ENCODE results near the gene KLHL1. TPM values are rescaled to one million over a fixed set of nuclear protein-coding genes. Genes with fewer than 3 reads are reported as not detected.

Gene KLHL1
- polyA plus RNA-seq, 2 donors, result not detected

GRCh38 chr13:69921156-69921555 lies 187.1 kb downstream of the KLHL1 start:
- WGBS, 2 donors, result 17 to 26% methylated on average over 2 of the region's 2 CpGs
- Histone ChIP-seq H3K4me1 (ENCODE audit: control insufficient read depth in 2 of 2, insufficient read depth in 2 of 2, low read length in 1 of 2) (no peaks in the 10 kb centered on the region), H3K9me3 (ENCODE audit: control insufficient read depth in 2 of 2, insufficient read depth in 1 of 2, low read depth in 1 of 2, low read length in 1 of 2) (peaks cover 0 to 5% of the 10 kb centered on the region in 2 donors), H3K36me3 (ENCODE audit: control insufficient read depth in 2 of 2, insufficient read depth in 2 of 2, low read length in 1 of 2) (no peaks in the 10 kb centered on the region), H3K27ac (ENCODE audit: low read depth in 2 of 2, low read length in 1 of 2) (no peak overlapping the region), H3K4me3 (ENCODE audit: low read depth in 1 of 2, low read length in 2 of 2) (no peak overlapping the region), H3K27me3 (ENCODE audit: control insufficient read depth in 1 of 2, insufficient read depth in 2 of 2, low read length in 2 of 2) (no peaks in the 10 kb centered on the region)

- Histone ChIP-seq H3K9me3 (ENCODE audit: control insufficient read depth in 2 of 2, insufficient read depth in 1 of 2, low read depth in 1 of 2, low read length in 1 of 2) (peaks cover 0 to 3% of the 10 kb centered on the region in 2 donors), H3K36me3 (ENCODE audit: control insufficient read depth in 2 of 2, insufficient read depth in 2 of 2, low read length in 1 of 2) (no peaks in the 10 kb centered on the region), H3K4me3 (ENCODE audit: low read depth in 1 of 2, low read length in 2 of 2) (no peak overlapping the region), H3K27me3 (ENCODE audit: control insufficient read depth in 1 of 2, insufficient read depth in 2 of 2, low read length in 2 of 2) (no peaks in the 10 kb centered on the region), H3K4me1 (ENCODE audit: control insufficient read depth in 2 of 2, insufficient read depth in 2 of 2, low read length in 1 of 2) (no peaks in the 10 kb centered on the region), H3K27ac (ENCODE audit: low read depth in 2 of 2, low read length in 1 of 2) (no peak overlapping the region)
- 33 to 44% methylated on average over 2 of the region's 2 CpGs for WGBS, 2 donors
Observed at GRCh38 chr13:69912630-69913029, 195.6 kb downstream of the KLHL1 start.

GRCh38 chr13:69910800-69911199 lies 197.5 kb downstream of the KLHL1 start:
- Histone ChIP-seq H3K36me3 (ENCODE audit: control insufficient read depth in 2 of 2, insufficient read depth in 2 of 2, low read length in 1 of 2) (no peaks in the 10 kb centered on the region), H3K27ac (ENCODE audit: low read depth in 2 of 2, low read length in 1 of 2) (no peak overlapping the region), H3K4me1 (ENCODE audit: control insufficient read depth in 2 of 2, insufficient read depth in 2 of 2, low read length in 1 of 2) (no peaks in the 10 kb centered on the region), H3K9me3 (ENCODE audit: control insufficient read depth in 2 of 2, insufficient read depth in 1 of 2, low read depth in 1 of 2, low read length in 1 of 2) (peaks cover 0 to 3% of the 10 kb centered on the region in 2 donors), H3K4me3 (ENCODE audit: low read depth in 1 of 2, low read length in 2 of 2) (no peak overlapping the region), H3K27me3 (ENCODE audit: control insufficient read depth in 1 of 2, insufficient read depth in 2 of 2, low read length in 2 of 2) (no peaks in the 10 kb centered on the region)

GRCh38 chr13:69904784-69905183 lies 203.5 kb downstream of the KLHL1 start:
- H3K4me3 ChIP-seq (ENCODE audit: low read depth in 1 of 2, low read length in 2 of 2), result no peak overlapping the region
- no peaks in the 10 kb centered on the region for H3K9me3 ChIP-seq (ENCODE audit: control insufficient read depth in 2 of 2, insufficient read depth in 1 of 2, low read depth in 1 of 2, low read length in 1 of 2)
- H3K4me1 ChIP-seq (ENCODE audit: control insufficient read depth in 2 of 2, insufficient read depth in 2 of 2, low read length in 1 of 2), result no peaks in the 10 kb centered on the region
- H3K27ac ChIP-seq (ENCODE audit: low read depth in 2 of 2, low read length in 1 of 2), result no peak overlapping the region
- no peaks in the 10 kb centered on the region for H3K27me3 ChIP-seq (ENCODE audit: control insufficient read depth in 1 of 2, insufficient read depth in 2 of 2, low read length in 2 of 2)
- H3K36me3 ChIP-seq (ENCODE audit: control insufficient read depth in 2 of 2, insufficient read depth in 2 of 2, low read length in 1 of 2), result no peaks in the 10 kb centered on the region

GRCh38 chr13:69903081-69903480 lies 205.2 kb downstream of the KLHL1 start:
- Histone ChIP-seq H3K4me3 (ENCODE audit: low read depth in 1 of 2, low read length in 2 of 2) (no peak overlapping the region), H3K27me3 (ENCODE audit: control insufficient read depth in 1 of 2, insufficient read depth in 2 of 2, low read length in 2 of 2) (no peaks in the 10 kb centered on the region), H3K9me3 (ENCODE audit: control insufficient read depth in 2 of 2, insufficient read depth in 1 of 2, low read depth in 1 of 2, low read length in 1 of 2) (peaks cover 0 to 2% of the 10 kb centered on the region in 2 donors), H3K36me3 (ENCODE audit: control insufficient read depth in 2 of 2, insufficient read depth in 2 of 2, low read length in 1 of 2) (no peaks in the 10 kb centered on the region), H3K27ac (ENCODE audit: low read depth in 2 of 2, low read length in 1 of 2) (no peak overlapping the region), H3K4me1 (ENCODE audit: control insufficient read depth in 2 of 2, insufficient read depth in 2 of 2, low read length in 1 of 2) (no peaks in the 10 kb centered on the region)
- 65 to 66% methylated on average over 2 of the region's 2 CpGs for WGBS, 2 donors

- no peaks in the 10 kb centered on the region for H3K36me3 ChIP-seq (ENCODE audit: control insufficient read depth in 2 of 2, insufficient read depth in 2 of 2, low read length in 1 of 2)
- no peak overlapping the region for H3K27ac ChIP-seq (ENCODE audit: low read depth in 2 of 2, low read length in 1 of 2)
- no peaks in the 10 kb centered on the region for H3K9me3 ChIP-seq (ENCODE audit: control insufficient read depth in 2 of 2, insufficient read depth in 1 of 2, low read depth in 1 of 2, low read length in 1 of 2)
- H3K4me1 ChIP-seq (ENCODE audit: control insufficient read depth in 2 of 2, insufficient read depth in 2 of 2, low read length in 1 of 2), result no peaks in the 10 kb centered on the region
- no peaks in the 10 kb centered on the region for H3K27me3 ChIP-seq (ENCODE audit: control insufficient read depth in 1 of 2, insufficient read depth in 2 of 2, low read length in 2 of 2)
- WGBS, 2 donors, result 57 to 72% methylated on average over 1 of the region's 1 CpG
- H3K4me3 ChIP-seq (ENCODE audit: low read depth in 1 of 2, low read length in 2 of 2), result no peak overlapping the region
Observed at GRCh38 chr13:69882451-69882850, 225.8 kb downstream of the KLHL1 start.

GRCh38 chr13:69879936-69880335 lies 228.3 kb downstream of the KLHL1 start:
- 66 to 78% methylated on average over 1 of the region's 1 CpG for WGBS, 2 donors
- Histone ChIP-seq H3K9me3 (ENCODE audit: control insufficient read depth in 2 of 2, insufficient read depth in 1 of 2, low read depth in 1 of 2, low read length in 1 of 2) (no peaks in the 10 kb centered on the region), H3K4me3 (ENCODE audit: low read depth in 1 of 2, low read length in 2 of 2) (no peak overlapping the region), H3K27ac (ENCODE audit: low read depth in 2 of 2, low read length in 1 of 2) (no peak overlapping the region), H3K36me3 (ENCODE audit: control insufficient read depth in 2 of 2, insufficient read depth in 2 of 2, low read length in 1 of 2) (no peaks in the 10 kb centered on the region), H3K4me1 (ENCODE audit: control insufficient read depth in 2 of 2, insufficient read depth in 2 of 2, low read length in 1 of 2) (no peaks in the 10 kb centered on the region), H3K27me3 (ENCODE audit: control insufficient read depth in 1 of 2, insufficient read depth in 2 of 2, low read length in 2 of 2) (no peaks in the 10 kb centered on the region)

GRCh38 chr13:69872321-69873047 lies 235.8 kb downstream of the KLHL1 start:
- no peak overlapping the region for H3K27ac ChIP-seq (ENCODE audit: low read depth in 2 of 2, low read length in 1 of 2)
- no peak overlapping the region for H3K4me3 ChIP-seq (ENCODE audit: low read depth in 1 of 2, low read length in 2 of 2)
- H3K4me1 ChIP-seq (ENCODE audit: control insufficient read depth in 2 of 2, insufficient read depth in 2 of 2, low read length in 1 of 2), result no peaks in the 10 kb centered on the region
- no peaks in the 10 kb centered on the region for H3K9me3 ChIP-seq (ENCODE audit: control insufficient read depth in 2 of 2, insufficient read depth in 1 of 2, low read depth in 1 of 2, low read length in 1 of 2)
- no peaks in the 10 kb centered on the region for H3K27me3 ChIP-seq (ENCODE audit: control insufficient read depth in 1 of 2, insufficient read depth in 2 of 2, low read length in 2 of 2)
- H3K36me3 ChIP-seq (ENCODE audit: control insufficient read depth in 2 of 2, insufficient read depth in 2 of 2, low read length in 1 of 2), result no peaks in the 10 kb centered on the region
- WGBS, 2 donors, result 72 to 76% methylated on average over 4 of the region's 4 CpGs

GRCh38 chr13:69866555-69866954 lies 241.7 kb downstream of the KLHL1 start:
- Histone ChIP-seq H3K36me3 (ENCODE audit: control insufficient read depth in 2 of 2, insufficient read depth in 2 of 2, low read length in 1 of 2) (no peaks in the 10 kb centered on the region), H3K9me3 (ENCODE audit: control insufficient read depth in 2 of 2, insufficient read depth in 1 of 2, low read depth in 1 of 2, low read length in 1 of 2) (no peaks in the 10 kb centered on the region), H3K27ac (ENCODE audit: low read depth in 2 of 2, low read length in 1 of 2) (no peak overlapping the region), H3K27me3 (ENCODE audit: control insufficient read depth in 1 of 2, insufficient read depth in 2 of 2, low read length in 2 of 2) (no peaks in the 10 kb centered on the region), H3K4me1 (ENCODE audit: control insufficient read depth in 2 of 2, insufficient read depth in 2 of 2, low read length in 1 of 2) (no peaks in the 10 kb centered on the region), H3K4me3 (ENCODE audit: low read depth in 1 of 2, low read length in 2 of 2) (no peak overlapping the region)
- WGBS, 2 donors, result 73 to 77% methylated on average over 4 of the region's 4 CpGs

- H3K27ac ChIP-seq (ENCODE audit: low read depth in 2 of 2, low read length in 1 of 2), result no peak overlapping the region
- H3K27me3 ChIP-seq (ENCODE audit: control insufficient read depth in 1 of 2, insufficient read depth in 2 of 2, low read length in 2 of 2), result no peaks in the 10 kb centered on the region
- 4 to 6% methylated on average over 4 of the region's 4 CpGs for WGBS, 2 donors
- H3K36me3 ChIP-seq (ENCODE audit: control insufficient read depth in 2 of 2, insufficient read depth in 2 of 2, low read length in 1 of 2), result no peaks in the 10 kb centered on the region
- H3K9me3 ChIP-seq (ENCODE audit: control insufficient read depth in 2 of 2, insufficient read depth in 1 of 2, low read depth in 1 of 2, low read length in 1 of 2), result no peaks in the 10 kb centered on the region
- no peak overlapping the region for H3K4me3 ChIP-seq (ENCODE audit: low read depth in 1 of 2, low read length in 2 of 2)
- H3K4me1 ChIP-seq (ENCODE audit: control insufficient read depth in 2 of 2, insufficient read depth in 2 of 2, low read length in 1 of 2), result no peaks in the 10 kb centered on the region
Observed at GRCh38 chr13:69857183-69857821, 250.9 kb downstream of the KLHL1 start.

All from esophagus (tissue), 2 donors.